HEK293 (cell line): ENCODE data around the gene PSMC2.

Experiments
- GLIS2 ChIP-seq: fragments of 450-650 bp; formaldehyde crosslinking; IDR thresholded peaks from 2 replicates; pipeline ENCODE4 v1.5.1; 2016; ENCODE audit warnings: missing biosample characterization, missing genetic modification characterization
- HOXA7 ChIP-seq: sonication (generic); formaldehyde crosslinking; IDR thresholded peaks from 2 replicates; pipeline ENCODE4 v1.8.1; 2022; ENCODE audit warnings: missing genetic modification reagents, borderline replicate concordance
- MYNN ChIP-seq: fragments of 450-650 bp; formaldehyde crosslinking; IDR thresholded peaks from 2 replicates; pipeline ENCODE4 v1.5.1; 2016; ENCODE audit warnings: missing biosample characterization, missing genetic modification characterization, borderline replicate concordance
- RBAK ChIP-seq: fragments of 450-650 bp; formaldehyde crosslinking; IDR thresholded peaks from 2 replicates; pipeline ENCODE4 v1.5.1; 2016; ENCODE audit warnings: missing biosample characterization, missing genetic modification characterization
- ZNF114 ChIP-seq: fragments of 450-650 bp; formaldehyde crosslinking; IDR thresholded peaks from 2 replicates; pipeline ENCODE4 v1.5.0; 2017; ENCODE audit warnings: missing biosample characterization, missing genetic modification characterization
- ZNF211 ChIP-seq: fragments of 450-650 bp; formaldehyde crosslinking; IDR thresholded peaks from 2 replicates; pipeline ENCODE4 v1.5.1; 2016; ENCODE audit warnings: low read depth, missing biosample characterization, missing genetic modification characterization
- ZNF24 ChIP-seq: fragments of 450-650 bp; formaldehyde crosslinking; IDR thresholded peaks from 2 replicates; pipeline ENCODE4 v1.5.1; 2016; ENCODE audit warnings: missing biosample characterization, missing genetic modification characterization
- ZNF404 ChIP-seq: fragments of 450-650 bp; formaldehyde crosslinking; IDR thresholded peaks from 2 replicates; pipeline ENCODE4 v1.5.1; 2017; ENCODE audit warnings: missing biosample characterization, missing genetic modification characterization
- ZNF426 ChIP-seq: fragments of 450-650 bp; formaldehyde crosslinking; IDR thresholded peaks from 2 replicates; pipeline ENCODE4 v1.5.1; 2017; ENCODE audit warnings: missing biosample characterization, missing genetic modification characterization, mild to moderate bottlenecking, inconsistent platforms, moderate library complexity
- ZNF501 ChIP-seq: fragments of 450-650 bp; formaldehyde crosslinking; IDR thresholded peaks from 2 replicates; pipeline ENCODE4 v1.5.1; 2016; ENCODE audit warnings: missing biosample characterization, missing genetic modification characterization
- ZNF510 ChIP-seq: fragments of 450-650 bp; formaldehyde crosslinking; IDR thresholded peaks from 2 replicates; pipeline ENCODE4 v1.5.1; 2018; ENCODE audit warnings: mild to moderate bottlenecking, missing genetic modification characterization, missing biosample characterization; ENCODE audit not compliant: insufficient replicate concordance
- ZNF558 ChIP-seq: fragments of 450-650 bp; formaldehyde crosslinking; IDR thresholded peaks from 2 replicates; pipeline ENCODE4 v1.5.1; 2016; ENCODE audit warnings: missing biosample characterization, missing genetic modification characterization
- ZNF596 ChIP-seq: fragments of 450-650 bp; IDR thresholded peaks from 2 replicates; pipeline ENCODE4 v1.5.0; 2018; ENCODE audit warnings: missing biosample characterization, mild to moderate bottlenecking, missing genetic modification characterization, moderate library complexity
- ZNF654 ChIP-seq: fragments of 450-650 bp; formaldehyde crosslinking; IDR thresholded peaks from 2 replicates; pipeline ENCODE4 v1.5.1; 2016; ENCODE audit warnings: low read depth, missing biosample characterization, missing genetic modification characterization
- ZNF707 ChIP-seq: fragments of 450-650 bp; formaldehyde crosslinking; IDR thresholded peaks from 2 replicates; pipeline ENCODE4 v1.5.1; 2016; ENCODE audit warnings: missing biosample characterization, missing genetic modification characterization
- ZNF768 ChIP-seq: fragments of 450-650 bp; formaldehyde crosslinking; IDR thresholded peaks from 2 replicates; pipeline ENCODE4 v1.5.1; 2018; ENCODE audit warnings: missing biosample characterization, mild to moderate bottlenecking, missing genetic modification characterization
- ZSCAN23 ChIP-seq: fragments of 450-650 bp; formaldehyde crosslinking; IDR thresholded peaks from 2 replicates; pipeline ENCODE4 v1.5.1; 2016; ENCODE audit warnings: missing biosample characterization, missing genetic modification characterization
- ZSCAN30 ChIP-seq: fragments of 450-650 bp; IDR thresholded peaks from 2 replicates; pipeline ENCODE4 v1.5.1; 2018; ENCODE audit warnings: missing biosample characterization, mild to moderate bottlenecking, missing genetic modification characterization, moderate library complexity
- TF ChIP-seq, protein P1 (sequence below): fragments of 450-650 bp; formaldehyde crosslinking; IDR thresholded peaks from 2 replicates; pipeline ENCODE4 v1.5.1; 2017; ENCODE audit warnings: missing biosample characterization, missing genetic modification characterization
- TF ChIP-seq, protein P2 (sequence below): fragments of 450-650 bp; formaldehyde crosslinking; IDR thresholded peaks from 2 replicates; pipeline ENCODE4 v1.5.1; 2016; ENCODE audit warnings: missing biosample characterization, missing genetic modification characterization
- TF ChIP-seq, protein P3 (sequence below): fragments of 450-650 bp; IDR thresholded peaks from 2 replicates; pipeline ENCODE4 v1.5.1; 2018; ENCODE audit warnings: missing biosample characterization, mild to moderate bottlenecking, missing genetic modification characterization
- TF ChIP-seq, protein P4 (sequence below): fragments of 450-650 bp; formaldehyde crosslinking; IDR thresholded peaks from 2 replicates; pipeline ENCODE4 v1.5.1; 2016; ENCODE audit warnings: missing biosample characterization, missing genetic modification characterization
- TF ChIP-seq, protein P5 (sequence below): fragments of 450-650 bp; formaldehyde crosslinking; IDR thresholded peaks from 2 replicates; pipeline ENCODE4 v1.5.1; 2016; ENCODE audit warnings: missing biosample characterization, missing genetic modification characterization, borderline replicate concordance
- TF ChIP-seq, protein P6 (sequence below): fragments of 450-650 bp; formaldehyde crosslinking; optimal IDR thresholded peaks from 2 replicates; pipeline ENCODE3; 2016; ENCODE audit warnings: missing biosample characterization, mild to moderate bottlenecking, missing genetic modification characterization
- TF ChIP-seq, protein P7 (sequence below): fragments of 450-650 bp; formaldehyde crosslinking; IDR thresholded peaks from 2 replicates; pipeline ENCODE4 v1.5.1; 2016; ENCODE audit warnings: missing biosample characterization, missing genetic modification characterization

The PSMC2 gene

DNA sequence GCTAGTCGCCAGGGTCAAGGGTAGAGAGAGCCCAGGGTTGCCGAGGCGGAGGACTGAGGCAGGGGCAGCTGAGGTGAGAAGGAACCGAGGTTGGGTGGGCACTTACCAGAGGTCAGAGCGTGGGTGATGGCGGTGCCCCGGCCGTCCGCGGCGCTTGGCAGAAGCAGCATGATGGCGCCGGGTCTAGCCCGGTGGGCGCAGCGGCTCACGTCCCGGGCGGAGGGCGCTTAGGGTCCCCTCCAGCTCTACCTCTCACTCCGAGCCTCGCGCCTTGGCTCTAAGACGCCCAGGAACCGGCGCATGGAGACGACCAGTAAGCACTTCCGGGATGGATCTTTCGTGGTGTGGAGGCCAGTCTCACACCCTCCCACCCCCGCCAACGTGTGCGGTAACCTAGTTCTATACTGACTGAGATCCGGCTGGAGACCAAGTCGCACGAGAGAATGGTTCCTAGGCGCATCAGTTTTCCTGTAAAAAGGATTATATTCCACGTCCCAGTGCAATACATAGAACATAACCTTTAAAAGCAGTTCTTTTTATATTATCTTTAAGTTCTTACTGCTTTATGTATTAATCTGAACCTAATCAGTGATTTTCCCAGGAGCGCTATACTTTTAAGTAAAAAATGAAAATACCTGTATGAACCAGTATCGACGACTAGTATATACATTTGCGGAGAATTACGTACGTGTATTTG, 2.8 kb upstream of the PSMC2 start, which contains the start of gene DNAJC2 (continued):
- TF ChIP-seq, protein P1, sequence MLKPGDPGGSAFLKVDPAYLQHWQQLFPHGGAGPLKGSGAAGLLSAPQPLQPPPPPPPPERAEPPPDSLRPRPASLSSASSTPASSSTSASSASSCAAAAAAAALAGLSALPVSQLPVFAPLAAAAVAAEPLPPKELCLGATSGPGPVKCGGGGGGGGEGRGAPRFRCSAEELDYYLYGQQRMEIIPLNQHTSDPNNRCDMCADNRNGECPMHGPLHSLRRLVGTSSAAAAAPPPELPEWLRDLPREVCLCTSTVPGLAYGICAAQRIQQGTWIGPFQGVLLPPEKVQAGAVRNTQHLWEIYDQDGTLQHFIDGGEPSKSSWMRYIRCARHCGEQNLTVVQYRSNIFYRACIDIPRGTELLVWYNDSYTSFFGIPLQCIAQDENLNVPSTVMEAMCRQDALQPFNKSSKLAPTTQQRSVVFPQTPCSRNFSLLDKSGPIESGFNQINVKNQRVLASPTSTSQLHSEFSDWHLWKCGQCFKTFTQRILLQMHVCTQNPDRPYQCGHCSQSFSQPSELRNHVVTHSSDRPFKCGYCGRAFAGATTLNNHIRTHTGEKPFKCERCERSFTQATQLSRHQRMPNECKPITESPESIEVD (tag by site-specific recombination): peak; percentile 20; the same call in 1 of the 2 replicates
- TF ChIP-seq, protein P2, sequence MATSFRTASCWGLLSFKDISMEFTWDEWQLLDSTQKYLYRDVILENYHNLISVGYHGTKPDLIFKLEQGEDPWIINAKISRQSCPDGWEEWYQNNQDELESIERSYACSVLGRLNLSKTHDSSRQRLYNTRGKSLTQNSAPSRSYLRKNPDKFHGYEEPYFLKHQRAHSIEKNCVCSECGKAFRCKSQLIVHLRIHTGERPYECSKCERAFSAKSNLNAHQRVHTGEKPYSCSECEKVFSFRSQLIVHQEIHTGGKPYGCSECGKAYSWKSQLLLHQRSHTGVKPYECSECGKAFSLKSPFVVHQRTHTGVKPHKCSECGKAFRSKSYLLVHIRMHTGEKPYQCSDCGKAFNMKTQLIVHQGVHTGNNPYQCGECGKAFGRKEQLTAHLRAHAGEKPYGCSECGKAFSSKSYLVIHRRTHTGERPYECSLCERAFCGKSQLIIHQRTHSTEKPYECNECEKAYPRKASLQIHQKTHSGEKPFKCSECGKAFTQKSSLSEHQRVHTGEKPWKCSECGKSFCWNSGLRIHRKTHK (tag by site-specific recombination): no peak
- TF ChIP-seq RBAK (tag by site-specific recombination) (no peak), ZNF596 (no peak), ZNF24 (tag by site-specific recombination) (peak; percentile 70; the same call in 1 of the 2 replicates), ZNF426 (tag by site-specific recombination) (no peak), ZNF404 (tag by site-specific recombination) (no peak), ZNF114 (no peak), GLIS2 (tag by site-specific recombination) (peak; percentile 77), ZNF707 (tag by site-specific recombination) (no peak), ZNF558 (tag by site-specific recombination) (no peak), ZSCAN30 (peak; percentile 96), ZNF501 (tag by site-specific recombination) (peak; percentile 92), HOXA7 (no peak), ZNF211 (no peak), MYNN (tag by site-specific recombination) (0 out of 2 replicates have a peak, but pooled peaks have one; percentile 10), ZNF510 (tag by site-specific recombination) (no peak), ZNF768 (tag by site-specific recombination) (no peak), ZSCAN23 (tag by site-specific recombination) (no peak), ZNF654 (tag by site-specific recombination) (no peak)
- TF ChIP-seq, protein P3, sequence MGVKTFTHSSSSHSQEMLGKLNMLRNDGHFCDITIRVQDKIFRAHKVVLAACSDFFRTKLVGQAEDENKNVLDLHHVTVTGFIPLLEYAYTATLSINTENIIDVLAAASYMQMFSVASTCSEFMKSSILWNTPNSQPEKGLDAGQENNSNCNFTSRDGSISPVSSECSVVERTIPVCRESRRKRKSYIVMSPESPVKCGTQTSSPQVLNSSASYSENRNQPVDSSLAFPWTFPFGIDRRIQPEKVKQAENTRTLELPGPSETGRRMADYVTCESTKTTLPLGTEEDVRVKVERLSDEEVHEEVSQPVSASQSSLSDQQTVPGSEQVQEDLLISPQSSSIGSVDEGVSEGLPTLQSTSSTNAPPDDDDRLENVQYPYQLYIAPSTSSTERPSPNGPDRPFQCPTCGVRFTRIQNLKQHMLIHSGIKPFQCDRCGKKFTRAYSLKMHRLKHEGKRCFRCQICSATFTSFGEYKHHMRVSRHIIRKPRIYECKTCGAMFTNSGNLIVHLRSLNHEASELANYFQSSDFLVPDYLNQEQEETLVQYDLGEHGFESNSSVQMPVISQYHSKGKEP (tag by site-specific recombination): peak; percentile 64; the same call in 1 of the 2 replicates
- TF ChIP-seq, protein P4, sequence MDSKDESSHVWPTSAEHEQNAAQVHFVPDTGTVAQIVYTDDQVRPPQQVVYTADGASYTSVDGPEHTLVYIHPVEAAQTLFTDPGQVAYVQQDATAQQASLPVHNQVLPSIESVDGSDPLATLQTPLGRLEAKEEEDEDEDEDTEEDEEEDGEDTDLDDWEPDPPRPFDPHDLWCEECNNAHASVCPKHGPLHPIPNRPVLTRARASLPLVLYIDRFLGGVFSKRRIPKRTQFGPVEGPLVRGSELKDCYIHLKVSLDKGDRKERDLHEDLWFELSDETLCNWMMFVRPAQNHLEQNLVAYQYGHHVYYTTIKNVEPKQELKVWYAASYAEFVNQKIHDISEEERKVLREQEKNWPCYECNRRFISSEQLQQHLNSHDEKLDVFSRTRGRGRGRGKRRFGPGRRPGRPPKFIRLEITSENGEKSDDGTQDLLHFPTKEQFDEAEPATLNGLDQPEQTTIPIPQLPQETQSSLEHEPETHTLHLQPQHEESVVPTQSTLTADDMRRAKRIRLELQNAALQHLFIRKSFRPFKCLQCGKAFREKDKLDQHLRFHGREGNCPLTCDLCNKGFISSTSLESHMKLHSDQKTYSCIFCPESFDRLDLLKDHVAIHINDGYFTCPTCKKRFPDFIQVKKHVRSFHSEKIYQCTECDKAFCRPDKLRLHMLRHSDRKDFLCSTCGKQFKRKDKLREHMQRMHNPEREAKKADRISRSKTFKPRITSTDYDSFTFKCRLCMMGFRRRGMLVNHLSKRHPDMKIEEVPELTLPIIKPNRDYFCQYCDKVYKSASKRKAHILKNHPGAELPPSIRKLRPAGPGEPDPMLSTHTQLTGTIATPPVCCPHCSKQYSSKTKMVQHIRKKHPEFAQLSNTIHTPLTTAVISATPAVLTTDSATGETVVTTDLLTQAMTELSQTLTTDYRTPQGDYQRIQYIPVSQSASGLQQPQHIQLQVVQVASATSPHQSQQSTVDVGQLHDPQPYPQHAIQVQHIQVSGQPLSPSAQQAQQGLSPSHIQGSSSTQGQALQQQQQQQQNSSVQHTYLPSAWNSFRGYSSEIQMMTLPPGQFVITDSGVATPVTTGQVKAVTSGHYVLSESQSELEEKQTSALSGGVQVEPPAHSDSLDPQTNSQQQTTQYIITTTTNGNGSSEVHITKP (tag by site-specific recombination): peak; percentile 89
- TF ChIP-seq, protein P5, sequence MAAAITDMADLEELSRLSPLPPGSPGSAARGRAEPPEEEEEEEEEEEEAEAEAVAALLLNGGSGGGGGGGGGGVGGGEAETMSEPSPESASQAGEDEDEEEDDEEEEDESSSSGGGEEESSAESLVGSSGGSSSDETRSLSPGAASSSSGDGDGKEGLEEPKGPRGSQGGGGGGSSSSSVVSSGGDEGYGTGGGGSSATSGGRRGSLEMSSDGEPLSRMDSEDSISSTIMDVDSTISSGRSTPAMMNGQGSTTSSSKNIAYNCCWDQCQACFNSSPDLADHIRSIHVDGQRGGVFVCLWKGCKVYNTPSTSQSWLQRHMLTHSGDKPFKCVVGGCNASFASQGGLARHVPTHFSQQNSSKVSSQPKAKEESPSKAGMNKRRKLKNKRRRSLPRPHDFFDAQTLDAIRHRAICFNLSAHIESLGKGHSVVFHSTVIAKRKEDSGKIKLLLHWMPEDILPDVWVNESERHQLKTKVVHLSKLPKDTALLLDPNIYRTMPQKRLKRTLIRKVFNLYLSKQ (tag by site-specific recombination): no peak
- TF ChIP-seq, protein P6, sequence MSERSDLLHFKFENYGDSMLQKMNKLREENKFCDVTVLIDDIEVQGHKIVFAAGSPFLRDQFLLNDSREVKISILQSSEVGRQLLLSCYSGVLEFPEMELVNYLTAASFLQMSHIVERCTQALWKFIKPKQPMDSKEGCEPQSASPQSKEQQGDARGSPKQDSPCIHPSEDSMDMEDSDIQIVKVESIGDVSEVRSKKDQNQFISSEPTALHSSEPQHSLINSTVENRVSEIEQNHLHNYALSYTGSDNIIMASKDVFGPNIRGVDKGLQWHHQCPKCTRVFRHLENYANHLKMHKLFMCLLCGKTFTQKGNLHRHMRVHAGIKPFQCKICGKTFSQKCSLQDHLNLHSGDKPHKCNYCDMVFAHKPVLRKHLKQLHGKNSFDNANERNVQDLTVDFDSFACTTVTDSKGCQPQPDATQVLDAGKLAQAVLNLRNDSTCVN (tag by site-specific recombination): peak; percentile 35
- TF ChIP-seq, protein P7, sequence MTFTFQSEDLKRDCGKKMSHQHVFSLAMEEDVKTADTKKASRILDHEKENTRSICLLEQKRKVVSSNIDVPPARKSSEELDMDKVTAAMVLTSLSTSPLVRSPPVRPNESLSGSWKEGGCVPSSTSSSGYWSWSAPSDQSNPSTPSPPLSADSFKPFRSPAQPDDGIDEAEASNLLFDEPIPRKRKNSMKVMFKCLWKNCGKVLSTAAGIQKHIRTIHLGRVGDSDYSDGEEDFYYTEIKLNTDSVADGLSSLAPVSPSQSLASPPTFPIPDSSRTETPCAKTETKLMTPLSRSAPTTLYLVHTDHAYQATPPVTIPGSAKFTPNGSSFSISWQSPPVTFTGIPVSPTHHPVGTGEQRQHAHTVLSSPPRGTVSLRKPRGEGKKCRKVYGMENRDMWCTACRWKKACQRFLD (tag by site-specific recombination): 0 out of 2 replicates have a peak, but pooled peaks have one; percentile 11
